ENCODE data around the gene DPM2.

Gene DPM2

GRCh38 chr9:127924736-127925444 lies 12.8 kb downstream of the DPM2 start:
- peaks cover 12% of the 10 kb centered on the region for H3K36me3 Mint-ChIP-seq (ENCODE audit: insufficient read depth)
- ATAC-seq (replicated peaks; ENCODE audit: extremely low read depth, poor library complexity, severe bottlenecking): no peak
- H3K27ac Mint-ChIP-seq (ENCODE audit: low read depth): no peak overlapping the region

GRCh38 chr9:127923771-127924170 lies 13.9 kb downstream of the DPM2 start:
- DNase-seq (ENCODE audit: low spot score in 2 of 2) (no peak), ATAC-seq (replicated peaks; ENCODE audit: extremely low read depth, poor library complexity, severe bottlenecking) (no peak)
- H3K4me3 Mint-ChIP-seq: no peak overlapping the region
- H3K36me3 Mint-ChIP-seq (ENCODE audit: insufficient read depth): peaks cover 12% of the 10 kb centered on the region
- no peak overlapping the region for H3K27ac Mint-ChIP-seq (ENCODE audit: low read depth)
- no peaks in the 10 kb centered on the region for H3K9me3 Mint-ChIP-seq
- peaks cover 14% of the 10 kb centered on the region for H3K4me1 Mint-ChIP-seq
- H3K27me3 Mint-ChIP-seq: peaks cover 19% of the 10 kb centered on the region

More at GRCh38 chr9:127924736-127925444, 12.8 kb downstream of the DPM2 start:
- H3K4me1 Mint-ChIP-seq: peaks cover 11% of the 10 kb centered on the region
- peak overlapping the region; percentile 38 for H3K4me3 Mint-ChIP-seq
- H3K27me3 Mint-ChIP-seq: peaks cover 19% of the 10 kb centered on the region
- no peaks in the 10 kb centered on the region for H3K9me3 Mint-ChIP-seq
- no peak for DNase-seq (ENCODE audit: low spot score in 2 of 2)

- Mint-ChIP-seq H3K9me3 (no peaks in the 10 kb centered on the region), H3K36me3 (ENCODE audit: insufficient read depth) (peaks cover 13% of the 10 kb centered on the region), H3K27me3 (peaks cover 19% of the 10 kb centered on the region), H3K27ac (ENCODE audit: low read depth) (no peak overlapping the region), H3K4me1 (peaks cover 21% of the 10 kb centered on the region), H3K4me3 (no peak overlapping the region)
- ATAC-seq (replicated peaks; ENCODE audit: extremely low read depth, poor library complexity, severe bottlenecking): no peak
- DNase-seq (ENCODE audit: low spot score in 2 of 2): no peak
Observed at GRCh38 chr9:127923046-127923445, 14.6 kb downstream of the DPM2 start.

- Mint-ChIP-seq H3K9me3 (no peaks in the 10 kb centered on the region), H3K27me3 (peaks cover 19% of the 10 kb centered on the region), H3K36me3 (ENCODE audit: insufficient read depth) (peaks cover 13% of the 10 kb centered on the region), H3K27ac (ENCODE audit: low read depth) (peak overlapping the region; percentile 57), H3K4me1 (peaks cover 31% of the 10 kb centered on the region), H3K4me3 (peak overlapping the region; percentile 53)
- ATAC-seq (replicated peaks; ENCODE audit: extremely low read depth, poor library complexity, severe bottlenecking) (peak; percentile 34), DNase-seq (ENCODE audit: low spot score in 2 of 2) (peak; percentile 71 to 86)
Observed at GRCh38 chr9:127921557-127922120, 16.0 kb downstream of the DPM2 start.

- no peak overlapping the region for H3K27ac Mint-ChIP-seq (ENCODE audit: low read depth)
- no peaks in the 10 kb centered on the region for H3K9me3 Mint-ChIP-seq
- peaks cover 10% of the 10 kb centered on the region for H3K36me3 Mint-ChIP-seq (ENCODE audit: insufficient read depth)
- no peak overlapping the region for H3K4me3 Mint-ChIP-seq
- peaks cover 37% of the 10 kb centered on the region for H3K4me1 Mint-ChIP-seq
- H3K27me3 Mint-ChIP-seq: peaks cover 12% of the 10 kb centered on the region
- no peak for DNase-seq (ENCODE audit: low spot score in 2 of 2)
- no peak for ATAC-seq (replicated peaks; ENCODE audit: extremely low read depth, poor library complexity, severe bottlenecking)
Observed at GRCh38 chr9:127920794-127921193, 16.9 kb downstream of the DPM2 start.

- H3K4me3 Mint-ChIP-seq: no peak overlapping the region
- ATAC-seq (replicated peaks; ENCODE audit: extremely low read depth, poor library complexity, severe bottlenecking) (no peak), DNase-seq (ENCODE audit: low spot score in 2 of 2) (no peak)
- H3K36me3 Mint-ChIP-seq (ENCODE audit: insufficient read depth): peaks cover 13% of the 10 kb centered on the region
- H3K4me1 Mint-ChIP-seq: peaks cover 47% of the 10 kb centered on the region
- no peaks in the 10 kb centered on the region for H3K9me3 Mint-ChIP-seq
- H3K27ac Mint-ChIP-seq (ENCODE audit: low read depth): no peak overlapping the region
- peaks cover under 1% of the 10 kb centered on the region for H3K27me3 Mint-ChIP-seq
Observed at GRCh38 chr9:127919253-127919815, 18.3 kb downstream of the DPM2 start.

- Mint-ChIP-seq H3K27ac (ENCODE audit: low read depth) (no peak overlapping the region), H3K4me3 (peak overlapping the region; percentile 82), H3K27me3 (no peaks in the 10 kb centered on the region), H3K36me3 (ENCODE audit: insufficient read depth) (peaks cover 15% of the 10 kb centered on the region), H3K9me3 (no peaks in the 10 kb centered on the region), H3K4me1 (peaks cover 47% of the 10 kb centered on the region)
- no peak for ATAC-seq (replicated peaks; ENCODE audit: extremely low read depth, poor library complexity, severe bottlenecking)
- no peak for DNase-seq (ENCODE audit: low spot score in 2 of 2)
Observed at GRCh38 chr9:127918183-127919107, 19.2 kb downstream of the DPM2 start.

GRCh38 chr9:127917603-127918002 lies 20.1 kb downstream of the DPM2 start:
- Mint-ChIP-seq H3K4me3 (peak overlapping the region; percentile 82), H3K27ac (ENCODE audit: low read depth) (peak overlapping the region; percentile 22), H3K36me3 (ENCODE audit: insufficient read depth) (peaks cover 21% of the 10 kb centered on the region), H3K4me1 (peaks cover 47% of the 10 kb centered on the region), H3K9me3 (no peaks in the 10 kb centered on the region), H3K27me3 (no peaks in the 10 kb centered on the region)
- DNase-seq (ENCODE audit: low spot score in 2 of 2): no peak
- no peak for ATAC-seq (replicated peaks; ENCODE audit: extremely low read depth, poor library complexity, severe bottlenecking)

GRCh38 chr9:127916720-127917581 lies 20.7 kb downstream of the DPM2 start, which contains the start of gene ST6GALNAC4:
Gene ST6GALNAC4 (minus strand): TSS chr9:127917041. CDS start chr9:127916419, 622 bp downstream.
- peaks cover 47% of the 10 kb centered on the region for H3K4me1 Mint-ChIP-seq
- ATAC-seq (replicated peaks; ENCODE audit: extremely low read depth, poor library complexity, severe bottlenecking) (peak; percentile 90), DNase-seq (ENCODE audit: low spot score in 2 of 2) (peak; percentile 82 to 84)
- peak within 1 kb of the TSS; percentile 80 for H3K27ac Mint-ChIP-seq (ENCODE audit: low read depth)
- no peaks in the 10 kb centered on the region for H3K9me3 Mint-ChIP-seq
- no peaks in the 10 kb centered on the region for H3K27me3 Mint-ChIP-seq
- peaks cover 24% of the 10 kb centered on the region for H3K36me3 Mint-ChIP-seq (ENCODE audit: insufficient read depth)
- H3K4me3 Mint-ChIP-seq: peak within 1 kb of the TSS; percentile 82

- H3K4me3 Mint-ChIP-seq: peak overlapping the region; percentile 82
- DNase-seq (ENCODE audit: low spot score in 2 of 2): peak in 1 of 2 donors; percentile 43
- peaks cover 43% of the 10 kb centered on the region for H3K4me1 Mint-ChIP-seq
- ATAC-seq (replicated peaks; ENCODE audit: extremely low read depth, poor library complexity, severe bottlenecking): peak; percentile 49
- no peaks in the 10 kb centered on the region for H3K9me3 Mint-ChIP-seq
- no peaks in the 10 kb centered on the region for H3K27me3 Mint-ChIP-seq
- peak overlapping the region; percentile 80 for H3K27ac Mint-ChIP-seq (ENCODE audit: low read depth)
- peaks cover 26% of the 10 kb centered on the region for H3K36me3 Mint-ChIP-seq (ENCODE audit: insufficient read depth)
Observed at GRCh38 chr9:127915801-127916719, 21.6 kb downstream of the DPM2 start.

GRCh38 chr9:127915325-127915752 lies 22.3 kb downstream of the DPM2 start:
- peaks cover 27% of the 10 kb centered on the region for H3K36me3 Mint-ChIP-seq (ENCODE audit: insufficient read depth)
- no peak for ATAC-seq (replicated peaks; ENCODE audit: extremely low read depth, poor library complexity, severe bottlenecking)
- peaks cover 51% of the 10 kb centered on the region for H3K4me1 Mint-ChIP-seq
- H3K4me3 Mint-ChIP-seq: peak overlapping the region; percentile 82
- H3K27ac Mint-ChIP-seq (ENCODE audit: low read depth): peak overlapping the region; percentile 80
- no peaks in the 10 kb centered on the region for H3K9me3 Mint-ChIP-seq
- no peak for DNase-seq (ENCODE audit: low spot score in 2 of 2)
- no peaks in the 10 kb centered on the region for H3K27me3 Mint-ChIP-seq
